Lower lobe of right lung (tissue), 2 donors: ENCODE data around the gene GPC3. TPM values are rescaled to one million over a fixed set of nuclear protein-coding genes. Genes with fewer than 3 reads are reported as not detected.
"Not testable (repeated sequence)": the region's sequence is repeated elsewhere in the genome, so short reads cannot be mapped to it uniquely, and the experiment has no call there.

ENCODE experiments used
- ATAC-seq, 2 donors: fragments of 200-7000 bp; cut with Tn5 transposase; one replicate each; pipeline ENCODE4 v1.9.1; 2020 to 2022; ENCODE audit warnings: mild to moderate bottlenecking in 2 of 2, moderate library complexity in 2 of 2
- DNase-seq: peaks from one replicate; pipeline ENCODE4 v3.0.0-alpha.2; 2020
- H3K27ac ChIP-seq: fragments of 200-600 bp; one replicate; pipeline ENCODE4 v1.8.0; 2022
- H3K27me3 ChIP-seq: fragments of 200-600 bp; one replicate; pipeline ENCODE4 v1.8.0; 2022; ENCODE audit warnings: low read depth
- H3K36me3 ChIP-seq: fragments of 200-600 bp; one replicate; pipeline ENCODE4 v1.8.0; 2022; ENCODE audit warnings: mild to moderate bottlenecking
- H3K4me1 ChIP-seq: fragments of 200-600 bp; one replicate; pipeline ENCODE4 v1.8.0; 2022
- H3K4me3 ChIP-seq: fragments of 200-600 bp; one replicate; pipeline ENCODE4 v1.8.0; 2022; ENCODE audit warnings: mild to moderate bottlenecking
- H3K9me3 ChIP-seq: fragments of 200-600 bp; one replicate; pipeline ENCODE4 v1.8.0; 2022
- CTCF ChIP-seq: fragments of 200-600 bp; IDR thresholded peaks from one replicate; pipeline ENCODE4 v1.8.0; 2022; ENCODE audit warnings: antibody characterized with exemption, mild to moderate bottlenecking
- intact Hi-C: fragments of 100-400 bp; cut with DNase I; formaldehyde crosslinking; loops from one replicate; pipeline ENCODE4 v1.11.0; 2022
- total RNA-seq: library from RNA; stranded (reverse); fragmentation: NEBNext Ultra II Directional; extraction: Animal tissue kit (Norgen Biotek cat#: 25700); gene quantifications from one replicate; pipeline ENCODE4 v1.2.1, GENCODE V29; 2021
- donor health status: DM: no; HTN: yes; CAD: no; lungs with severe emphysema.

Gene GPC3
- total RNA-seq, 1 donor from 2014 or later: 50.2 TPM

DNA sequence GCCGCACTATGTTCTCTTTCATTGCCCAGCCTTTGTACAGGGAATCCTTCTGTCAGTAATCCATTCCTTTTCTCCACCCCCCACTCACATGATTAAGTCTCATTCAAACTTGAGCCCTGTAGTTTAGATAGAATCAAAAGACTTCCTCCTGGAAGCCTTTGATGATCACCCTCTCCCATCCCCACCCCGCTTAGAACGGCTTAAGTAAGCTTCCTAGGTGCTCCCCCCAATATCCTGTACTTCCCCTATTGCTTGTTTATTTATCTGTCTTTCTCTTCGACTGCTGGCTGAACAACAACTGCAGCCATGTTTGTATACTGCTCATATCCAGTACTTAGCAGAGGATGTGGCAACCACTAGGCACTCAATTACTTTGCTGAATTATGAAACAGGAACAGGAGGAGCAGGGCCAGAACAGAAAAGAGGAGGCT, 38.5 kb upstream of the GPC3 start:
- Histone ChIP-seq H3K4me1 (peaks cover 6% of the 10 kb centered on the region), H3K27ac (no peak overlapping the region), H3K36me3 (no peaks in the 10 kb centered on the region), H3K27me3 (no peaks in the 10 kb centered on the region), H3K4me3 (no peak overlapping the region), H3K9me3 (no peaks in the 10 kb centered on the region)
- intact Hi-C loops: no loop called here
- ATAC-seq: peak; percentile 23 to 65
- DNase-seq: no peak
- TF ChIP-seq CTCF: no peak

DNA sequence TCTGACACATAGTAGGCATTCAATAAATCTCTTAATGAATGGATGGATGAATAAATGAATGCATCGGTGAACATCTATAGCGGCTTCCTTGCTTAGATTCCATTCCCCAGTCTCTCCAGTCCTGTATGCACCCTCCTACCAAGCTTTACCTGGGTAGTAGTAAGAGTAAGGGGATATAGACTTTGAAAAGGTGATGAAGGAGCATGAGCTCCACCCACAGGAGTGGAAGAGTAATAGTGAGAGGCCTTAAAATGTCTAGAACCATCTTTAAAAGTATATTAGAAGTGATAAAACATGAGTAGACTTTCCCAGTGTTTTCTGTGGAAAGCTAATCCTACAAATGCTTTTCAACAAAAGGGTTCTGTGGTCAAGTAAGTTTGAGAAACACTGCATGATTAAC, 35.5 kb upstream of the GPC3 start:
- H3K4me1 ChIP-seq: peaks cover 6% of the 10 kb centered on the region
- TF ChIP-seq CTCF: no peak
- no peaks in the 10 kb centered on the region for H3K9me3 ChIP-seq
- no peaks in the 10 kb centered on the region for H3K27me3 ChIP-seq
- intact Hi-C loops: no loop called here
- no peaks in the 10 kb centered on the region for H3K36me3 ChIP-seq
- no peak for ATAC-seq
- no peak for DNase-seq
- no peak overlapping the region for H3K4me3 ChIP-seq
- no peak overlapping the region for H3K27ac ChIP-seq

DNA sequence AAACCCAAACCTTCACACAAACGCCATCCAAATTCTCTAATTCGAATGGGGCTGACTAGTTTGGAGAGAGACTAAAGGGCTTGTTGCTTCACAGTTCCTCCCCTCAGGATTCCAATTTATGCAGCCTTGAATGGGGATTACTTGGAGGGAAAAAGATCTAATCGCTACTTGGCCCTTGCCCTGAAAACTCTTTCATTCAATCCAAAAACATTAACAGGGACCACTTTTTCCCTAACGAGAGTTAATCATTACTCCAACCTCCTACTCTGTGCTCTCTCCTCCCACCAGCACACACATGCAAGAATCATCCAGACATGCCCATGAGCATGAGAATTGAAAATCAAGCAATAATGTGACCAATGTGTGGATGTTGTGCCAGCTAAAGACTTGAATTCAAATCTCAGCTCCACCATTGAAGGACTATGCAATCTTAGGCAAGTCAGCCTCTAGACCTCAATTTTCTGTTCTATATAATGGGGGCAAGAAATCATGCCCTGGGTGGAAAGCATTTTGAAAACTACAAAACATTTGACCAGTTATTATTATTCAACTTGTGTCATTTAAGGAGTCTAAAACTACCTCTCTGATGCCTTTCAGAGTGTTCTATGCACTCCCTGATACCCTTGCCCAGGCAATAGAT, 34.3 kb upstream of the GPC3 start:
- no peak overlapping the region for H3K4me3 ChIP-seq
- peaks cover 6% of the 10 kb centered on the region for H3K4me1 ChIP-seq
- ATAC-seq: no peak
- no peak for DNase-seq
- no peaks in the 10 kb centered on the region for H3K9me3 ChIP-seq
- H3K36me3 ChIP-seq: no peaks in the 10 kb centered on the region
- H3K27me3 ChIP-seq: no peaks in the 10 kb centered on the region
- TF ChIP-seq CTCF: no peak
- H3K27ac ChIP-seq: no peak overlapping the region
- intact Hi-C loops: no loop called here

GRCh38 chrX:134016309-134016708, 30.9 kb upstream of the GPC3 start:
- ATAC-seq, DNase-seq, intact Hi-C loops, H3K4me3 ChIP-seq, H3K9me3 ChIP-seq, H3K27me3 ChIP-seq, H3K27ac ChIP-seq, H3K36me3 ChIP-seq, H3K4me1 ChIP-seq: not testable (repeated sequence)

GRCh38 chrX:134015510-134015909, 30.1 kb upstream of the GPC3 start:
- not testable (repeated sequence) for H3K36me3 ChIP-seq, ATAC-seq

GRCh38 chrX:134013524-134013923, 28.1 kb upstream of the GPC3 start:
- no peaks in the 10 kb centered on the region for H3K36me3 ChIP-seq
- H3K27ac ChIP-seq: no peak overlapping the region
- no peaks in the 10 kb centered on the region for H3K9me3 ChIP-seq
- intact Hi-C loops: no loop called here
- TF ChIP-seq CTCF: no peak
- no peak overlapping the region for H3K4me3 ChIP-seq
- no peaks in the 10 kb centered on the region for H3K27me3 ChIP-seq
- DNase-seq (no peak), ATAC-seq (no peak)
- no peaks in the 10 kb centered on the region for H3K4me1 ChIP-seq

More at GRCh38 chrX:134015510-134015909, 30.1 kb upstream of the GPC3 start:
- H3K4me3 ChIP-seq, intact Hi-C loops, H3K4me1 ChIP-seq, H3K27me3 ChIP-seq, DNase-seq, H3K27ac ChIP-seq, H3K9me3 ChIP-seq: not testable (repeated sequence)
